NK-92 treated with Interleukin-12 subunit alpha and Interleukin-12 subunit beta, amount 100 ng/mL, for 24 hours (cell line): ENCODE results near the gene C1orf56.
A peak's percentile ranks its signal among the peaks of the same experiment; 100 is the strongest.

Experiments used
- DNase-seq: peaks from one replicate; lab custom pipeline; 2025; lab: John Stamatoyannopoulos, UW

The C1orf56 gene, protein sequence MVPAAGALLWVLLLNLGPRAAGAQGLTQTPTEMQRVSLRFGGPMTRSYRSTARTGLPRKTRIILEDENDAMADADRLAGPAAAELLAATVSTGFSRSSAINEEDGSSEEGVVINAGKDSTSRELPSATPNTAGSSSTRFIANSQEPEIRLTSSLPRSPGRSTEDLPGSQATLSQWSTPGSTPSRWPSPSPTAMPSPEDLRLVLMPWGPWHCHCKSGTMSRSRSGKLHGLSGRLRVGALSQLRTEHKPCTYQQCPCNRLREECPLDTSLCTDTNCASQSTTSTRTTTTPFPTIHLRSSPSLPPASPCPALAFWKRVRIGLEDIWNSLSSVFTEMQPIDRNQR

DNA sequence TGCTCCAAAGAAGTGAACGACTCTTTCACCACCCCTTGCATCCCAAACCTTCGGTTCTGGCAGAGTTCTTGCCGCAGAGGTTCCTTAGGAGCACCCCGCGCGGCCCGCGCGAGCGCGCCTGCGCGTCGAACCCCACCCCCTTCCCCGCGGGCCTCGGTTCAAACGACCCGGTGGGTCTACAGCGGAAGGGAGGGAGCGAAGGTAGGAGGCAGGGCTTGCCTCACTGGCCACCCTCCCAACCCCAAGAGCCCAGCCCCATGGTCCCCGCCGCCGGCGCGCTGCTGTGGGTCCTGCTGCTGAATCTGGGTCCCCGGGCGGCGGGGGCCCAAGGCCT lies at the start of gene C1orf56:
TSS of gene C1orf56 (plus strand) at position 161 of the 334 bp plus-strand sequence. CDS start at position 258, 97 bp downstream.
- DNase-seq, result no peak

DNA sequence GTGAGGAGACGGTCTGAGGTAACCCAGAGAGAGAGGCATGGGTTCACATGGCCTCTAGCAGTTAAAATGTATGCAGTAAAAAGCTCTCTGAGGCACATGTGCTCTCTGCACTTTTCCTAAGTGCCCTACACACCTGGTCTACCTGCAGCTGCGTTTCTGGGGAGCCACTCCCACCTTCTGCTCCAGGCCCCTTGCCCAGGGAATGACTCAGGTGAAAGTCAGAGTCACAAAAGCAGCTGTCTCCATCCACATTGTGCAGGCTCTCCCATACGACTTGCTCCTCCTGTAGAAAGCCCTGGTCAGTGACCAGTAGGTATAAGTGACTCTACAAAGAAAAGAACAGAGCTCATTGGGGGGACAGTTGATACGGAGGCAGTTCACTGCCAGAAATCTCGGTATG lies 49.6 kb upstream of the C1orf56 start:
- no peak for DNase-seq

DNA sequence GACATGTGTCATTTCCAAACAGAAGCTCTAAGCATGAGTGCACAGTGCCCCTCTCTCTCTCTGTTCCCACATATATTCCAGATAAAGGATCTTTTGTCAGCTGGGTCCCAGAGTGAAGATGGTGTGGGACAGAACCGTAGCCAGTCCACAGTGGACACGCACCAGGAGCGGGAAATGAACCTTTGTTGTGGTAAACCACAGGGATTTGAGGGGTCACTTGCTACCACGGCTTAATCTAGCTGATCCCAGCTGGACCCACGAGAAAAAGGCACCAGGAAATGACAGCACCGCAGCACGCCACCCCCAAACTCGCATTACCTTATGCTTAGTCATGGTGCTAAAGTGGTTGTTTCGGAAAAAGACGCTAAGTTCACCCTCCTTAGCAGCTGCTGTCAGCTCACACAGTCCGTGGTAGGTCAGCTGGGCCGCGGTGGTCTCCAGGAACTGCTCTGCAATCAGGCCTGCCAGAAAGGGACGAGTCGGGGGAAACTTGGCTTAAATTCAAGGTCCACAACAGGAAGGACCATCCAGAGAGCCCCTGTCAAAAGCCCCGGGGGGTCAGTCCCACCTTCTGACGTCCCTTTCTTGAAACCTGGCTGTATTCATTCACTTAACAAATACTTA lies 48.4 kb upstream of the C1orf56 start:
- DNase-seq, result no peak

DNA sequence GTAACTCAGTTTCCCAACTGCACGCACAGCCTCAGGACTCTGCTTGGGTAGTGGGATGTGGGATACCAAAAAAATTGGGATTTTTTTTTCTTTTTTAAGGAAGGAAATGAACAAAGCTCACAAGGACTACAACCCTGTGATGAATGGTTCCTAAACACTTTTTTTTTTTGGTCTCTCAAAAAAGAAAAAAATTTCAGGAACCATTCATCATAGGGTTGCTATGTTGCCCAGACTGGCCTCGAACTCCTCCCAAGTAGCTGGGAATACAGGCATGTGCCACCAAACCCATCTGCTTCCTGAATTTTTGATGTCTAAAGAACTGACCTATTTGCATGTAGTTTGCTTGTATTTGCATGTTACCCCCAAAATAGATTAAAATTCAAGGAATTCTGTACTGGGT lies 47.6 kb upstream of the C1orf56 start:
- no peak for DNase-seq

DNA sequence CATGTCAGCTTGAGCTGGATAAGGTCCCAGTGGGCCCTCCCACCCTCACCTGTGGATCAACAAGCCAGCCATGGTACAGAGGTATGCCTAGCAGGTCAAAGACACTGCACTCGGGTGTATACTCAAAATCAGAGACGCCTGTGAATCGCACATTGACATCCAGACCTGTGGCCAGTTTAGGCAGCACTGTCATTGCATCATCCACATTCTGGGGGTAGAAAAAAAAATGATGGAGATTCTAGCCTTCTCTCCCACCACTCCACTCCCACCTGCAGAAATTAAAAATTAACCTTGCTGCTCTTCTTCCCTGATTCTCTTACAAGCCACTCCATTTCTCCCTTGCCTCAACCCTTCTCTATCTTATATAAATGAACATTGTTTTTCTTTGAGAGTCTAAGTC lies 47.1 kb upstream of the C1orf56 start:
- DNase-seq, result no peak

DNA sequence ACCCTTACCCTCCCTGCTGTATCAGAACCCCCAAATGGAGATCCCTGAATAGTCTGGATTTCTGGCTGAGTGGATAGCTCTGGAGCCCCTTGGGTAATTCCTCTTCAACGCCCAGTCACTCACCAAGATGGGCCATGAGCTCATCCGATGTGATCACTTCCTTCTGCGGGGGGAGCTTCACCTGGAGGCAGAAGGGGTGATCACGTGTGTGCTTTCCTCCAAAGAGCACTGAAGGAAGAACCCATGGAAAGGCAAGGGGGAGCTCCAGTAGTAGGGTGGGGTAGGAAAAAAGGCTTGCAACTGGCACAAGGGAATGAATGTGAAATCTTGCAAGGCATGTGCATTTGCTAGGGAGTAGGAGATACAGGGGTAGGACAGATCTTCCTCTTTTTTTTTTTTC lies 45.9 kb upstream of the C1orf56 start:
- DNase-seq, result no peak

DNA sequence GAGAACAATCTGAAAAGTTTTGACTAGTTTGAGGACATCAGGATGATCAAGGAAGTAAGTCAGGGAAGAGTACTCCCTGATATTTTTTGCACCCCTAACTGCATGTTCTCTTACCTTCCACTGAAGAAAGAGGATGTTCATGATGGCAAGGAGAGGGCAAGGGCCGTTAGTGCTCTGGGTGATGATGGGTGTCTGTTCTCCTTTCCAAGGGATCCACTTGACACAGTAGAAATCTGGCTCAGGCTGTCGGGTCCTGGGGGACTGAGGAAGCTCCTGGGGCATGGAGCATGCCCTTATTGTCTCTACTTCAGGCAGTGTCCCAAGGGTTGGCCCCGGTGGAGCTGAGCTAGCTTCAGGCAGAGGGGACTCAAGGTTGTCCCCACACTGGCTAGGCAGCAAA lies 45.5 kb upstream of the C1orf56 start:
- no peak for DNase-seq

DNA sequence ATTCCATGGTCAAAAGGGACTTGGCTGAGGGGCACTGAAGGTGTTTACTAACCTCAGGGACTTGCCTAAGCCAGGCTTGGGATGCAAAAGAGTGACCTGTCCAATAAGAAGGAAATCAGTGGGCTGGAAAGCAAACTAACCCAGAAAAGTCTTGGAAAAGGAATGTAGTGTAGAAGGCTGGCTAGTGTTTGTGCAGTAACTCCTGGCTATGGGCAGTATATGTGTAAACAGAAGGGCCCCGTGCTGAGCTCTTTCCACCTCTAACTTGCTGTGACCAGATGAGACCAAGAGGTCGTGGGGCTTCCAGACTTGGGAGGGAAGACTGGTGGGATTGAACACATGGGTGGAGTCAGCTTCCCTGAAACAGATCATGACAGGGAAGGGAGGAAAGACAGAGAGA lies 44.9 kb upstream of the C1orf56 start:
- no peak for DNase-seq

DNA sequence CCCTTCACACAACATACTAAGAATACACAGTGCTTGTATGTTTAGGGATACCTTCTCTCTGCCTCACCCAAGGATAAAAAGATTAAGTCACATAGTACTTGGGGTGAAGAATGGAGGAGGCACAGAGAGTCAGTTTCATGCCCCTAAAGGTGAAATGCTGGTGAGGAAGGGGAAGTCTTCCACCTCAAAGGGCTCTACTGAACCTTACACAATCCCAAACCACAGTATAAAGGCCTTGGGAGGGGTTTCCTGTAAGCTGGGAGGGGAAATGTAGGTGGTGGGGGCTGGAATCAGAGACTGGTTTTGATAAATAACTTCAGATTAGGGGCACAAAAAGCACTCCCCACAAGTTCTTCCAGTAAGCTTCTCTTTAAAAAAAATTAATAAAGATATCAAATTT lies 44.4 kb upstream of the C1orf56 start:
- peak; percentile 20 for DNase-seq

DNA sequence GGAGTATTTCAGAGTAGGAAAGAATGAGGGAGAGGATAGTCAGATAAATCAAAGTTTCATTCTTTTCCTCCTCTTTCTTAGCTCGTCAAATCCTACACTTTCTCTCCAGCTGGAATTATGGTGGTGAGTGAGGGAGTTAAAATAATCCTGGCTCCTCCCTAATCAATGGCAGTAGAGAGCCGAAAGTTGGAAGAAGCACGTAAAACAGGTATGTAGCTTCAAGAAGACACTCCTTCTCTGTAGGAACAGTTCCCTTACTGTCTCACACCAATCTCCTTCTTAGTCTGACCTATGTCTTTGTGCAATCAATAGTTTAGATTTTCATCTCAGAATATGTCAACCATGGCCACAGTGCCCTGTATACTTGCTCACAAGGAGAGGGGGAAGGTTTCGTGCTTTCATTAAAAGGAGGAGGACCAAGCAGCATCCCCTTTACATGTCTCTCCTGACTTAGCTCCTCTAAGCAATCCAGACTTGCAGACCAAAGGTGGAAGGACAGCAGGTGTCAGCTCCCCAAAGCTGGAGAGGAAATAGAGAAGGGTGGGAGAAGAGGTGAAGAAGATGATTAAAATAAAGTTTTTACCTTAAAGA lies 41.7 kb upstream of the C1orf56 start:
- no peak for DNase-seq

DNA sequence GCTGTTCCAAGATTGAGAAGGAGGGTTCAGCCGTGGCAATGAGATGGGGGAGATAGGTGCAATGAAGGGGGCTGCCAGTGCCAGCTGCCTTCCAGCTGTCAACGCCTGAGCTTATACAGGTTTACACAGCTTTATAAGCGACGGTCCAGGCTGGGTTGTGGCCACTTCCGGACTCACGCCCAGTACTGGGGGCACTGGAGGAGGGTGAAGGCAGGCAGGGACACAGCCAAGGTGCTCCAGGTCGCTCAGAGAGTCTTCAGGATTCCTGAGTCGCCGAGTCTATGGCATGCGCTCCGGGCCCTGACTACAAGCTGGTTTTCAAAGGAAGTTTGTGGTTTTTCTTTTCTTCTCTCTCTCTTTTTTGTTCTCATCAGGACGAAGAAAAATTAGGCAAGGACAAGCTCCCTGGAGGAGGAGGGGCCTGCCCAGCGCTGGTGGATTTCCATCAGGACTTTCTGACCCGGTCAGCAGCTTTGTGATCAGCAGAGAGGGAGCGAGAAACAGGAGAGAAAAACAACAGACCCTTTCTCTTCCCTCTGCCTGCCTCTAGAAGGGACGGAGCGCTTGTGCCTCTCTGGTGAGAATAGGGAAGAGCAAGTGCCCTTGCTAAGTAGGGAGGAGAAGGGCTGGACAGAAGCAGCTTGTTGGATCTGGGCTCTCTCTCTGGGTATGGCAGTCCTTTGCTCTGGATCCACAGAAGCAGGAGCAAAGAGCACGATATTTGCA lies 41.1 kb upstream of the C1orf56 start, which contains the start of gene MINDY1:
TSS of gene MINDY1 (minus strand) at position 576 of the 726 bp plus-strand sequence. CDS start 4,285 bp downstream, outside the sequence.
- no peak for DNase-seq

DNA sequence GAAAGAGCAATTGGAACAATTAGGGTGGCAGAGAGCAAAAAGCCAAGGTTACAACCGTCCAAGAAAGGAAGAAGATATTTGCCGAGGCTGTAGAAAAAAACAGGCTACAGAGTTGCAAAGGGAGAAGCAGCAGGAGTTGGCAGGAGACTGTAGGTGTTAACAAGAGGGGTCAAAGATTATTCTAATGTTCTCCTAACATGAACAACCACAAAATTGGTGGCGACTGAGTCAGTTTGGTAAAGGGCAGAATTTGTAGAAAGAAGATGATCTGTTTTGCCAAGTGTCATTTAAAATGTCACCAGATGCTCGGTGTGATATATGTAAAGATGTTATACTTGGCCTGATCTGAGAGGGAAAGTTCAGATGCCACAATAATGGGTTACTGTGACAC lies 39.7 kb upstream of the C1orf56 start:
- no peak for DNase-seq

DNA sequence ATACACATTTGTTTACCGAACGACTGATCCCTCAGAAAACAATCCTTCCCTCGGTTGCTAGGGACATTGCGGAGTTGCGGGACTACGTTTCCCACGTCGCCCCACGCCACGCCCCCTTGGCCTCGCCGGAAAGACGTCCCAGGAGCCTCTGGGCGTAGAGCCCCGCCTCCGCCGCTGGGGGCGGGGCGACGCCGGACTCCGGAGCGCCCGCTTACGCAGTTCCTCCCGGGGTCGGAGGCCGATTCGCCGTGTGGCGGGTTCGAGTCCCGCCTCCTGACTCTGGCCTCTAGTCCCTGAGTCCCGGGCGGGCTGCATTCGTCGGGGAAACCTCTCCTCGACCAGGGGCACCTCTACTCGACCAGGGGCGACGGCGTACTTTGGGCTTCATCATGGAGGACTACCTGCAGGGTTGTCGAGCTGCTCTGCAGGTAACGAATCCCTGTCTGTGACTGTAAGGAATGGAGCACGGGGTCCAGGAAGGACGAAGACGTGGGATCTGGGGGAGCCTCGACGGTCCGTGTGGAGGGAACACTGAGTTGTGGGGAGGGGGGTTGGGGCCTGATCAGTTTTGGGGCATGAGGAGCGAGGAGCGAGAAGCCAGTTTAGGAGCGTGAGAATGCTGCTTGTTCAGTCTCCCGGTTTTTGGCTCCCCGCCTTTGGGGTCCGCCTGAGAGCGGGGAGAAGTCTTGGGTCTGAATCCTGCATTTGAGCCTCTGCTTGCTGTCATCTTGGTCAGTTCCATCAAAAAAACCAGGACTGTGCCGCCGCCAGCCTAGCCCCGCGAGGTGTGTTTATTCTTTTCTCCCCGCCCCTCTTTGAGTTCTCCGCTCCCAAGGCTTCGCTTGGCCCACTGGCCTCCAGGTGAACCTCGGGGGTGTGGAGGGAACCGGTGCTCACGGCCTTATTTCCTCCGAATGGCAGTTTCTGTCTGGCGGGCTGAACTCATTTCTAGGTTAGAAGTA lies 39.0 kb upstream of the C1orf56 start, which contains the start of gene PRUNE1:
TSS of gene PRUNE1 (plus strand) at position 206 of the 962 bp plus-strand sequence. CDS start at position 390, 184 bp downstream.
- peak; percentile 93 for DNase-seq

DNA sequence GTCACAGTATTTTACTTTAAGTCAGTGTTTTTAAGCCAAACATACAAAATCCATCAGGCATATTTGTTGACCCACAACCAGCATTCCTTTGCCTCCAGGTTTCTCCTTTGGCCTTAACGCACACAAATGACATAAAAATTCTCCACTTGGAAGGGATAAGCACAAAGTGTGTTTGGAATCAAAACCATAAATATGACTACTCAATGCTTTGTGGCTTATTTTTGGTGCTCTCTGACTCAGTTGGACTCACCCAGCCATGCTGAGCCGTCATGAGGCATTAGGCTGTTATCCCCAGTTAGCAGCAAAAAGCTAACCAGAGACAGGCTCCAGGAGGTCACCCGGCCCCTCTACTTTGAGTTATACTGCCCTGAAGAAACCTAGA lies 38.4 kb upstream of the C1orf56 start:
- DNase-seq, result no peak

DNA sequence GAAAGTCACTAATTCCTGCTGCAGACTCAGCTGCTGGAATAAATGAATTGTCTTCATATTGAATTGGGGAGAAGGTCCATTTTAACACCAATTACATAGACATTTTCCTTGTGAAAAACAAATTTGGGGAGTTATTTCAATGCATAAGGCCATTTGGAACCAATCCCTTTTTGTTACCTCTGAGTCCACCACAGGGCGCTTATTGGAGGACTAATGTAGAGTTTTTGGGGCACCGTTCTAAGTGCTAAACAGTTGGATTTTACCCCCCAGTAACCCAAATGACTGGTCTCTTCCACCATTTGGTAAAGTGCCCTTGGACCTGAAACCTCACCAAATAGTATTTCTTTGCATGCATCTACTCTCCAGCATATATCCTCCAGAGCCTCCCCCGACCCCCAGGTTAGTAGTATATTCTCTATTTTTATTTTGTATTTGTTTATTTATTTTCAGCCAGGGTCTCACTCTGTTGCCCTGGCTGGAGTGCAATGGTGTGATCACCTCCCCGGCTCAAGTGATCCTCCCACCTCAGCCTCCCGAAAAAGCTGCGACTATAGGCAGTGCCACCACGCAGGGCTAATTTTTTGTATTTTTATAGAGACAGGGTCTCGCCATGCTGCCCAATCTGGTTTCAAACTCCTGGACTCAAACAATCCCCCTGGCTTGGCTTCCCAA lies 37.7 kb upstream of the C1orf56 start:
- no peak for DNase-seq

DNA sequence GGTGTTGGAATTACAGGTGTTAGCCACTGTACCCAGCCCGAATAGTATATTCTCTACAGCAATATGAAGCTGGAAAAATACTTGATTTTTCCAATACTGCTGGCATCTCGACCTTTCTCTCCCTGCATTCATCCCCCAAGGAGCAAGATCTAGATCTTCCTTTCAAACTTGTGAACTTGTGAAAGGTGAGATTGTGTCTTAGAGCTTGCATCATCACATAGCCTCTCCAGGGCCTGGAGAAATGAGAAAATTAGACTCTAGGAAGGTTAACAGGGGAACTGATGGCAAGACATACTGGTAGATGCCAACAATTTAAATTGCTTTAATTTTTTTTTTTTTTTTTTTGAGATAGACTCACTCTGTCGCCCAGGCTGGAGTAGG lies 37.2 kb upstream of the C1orf56 start:
- no peak for DNase-seq

DNA sequence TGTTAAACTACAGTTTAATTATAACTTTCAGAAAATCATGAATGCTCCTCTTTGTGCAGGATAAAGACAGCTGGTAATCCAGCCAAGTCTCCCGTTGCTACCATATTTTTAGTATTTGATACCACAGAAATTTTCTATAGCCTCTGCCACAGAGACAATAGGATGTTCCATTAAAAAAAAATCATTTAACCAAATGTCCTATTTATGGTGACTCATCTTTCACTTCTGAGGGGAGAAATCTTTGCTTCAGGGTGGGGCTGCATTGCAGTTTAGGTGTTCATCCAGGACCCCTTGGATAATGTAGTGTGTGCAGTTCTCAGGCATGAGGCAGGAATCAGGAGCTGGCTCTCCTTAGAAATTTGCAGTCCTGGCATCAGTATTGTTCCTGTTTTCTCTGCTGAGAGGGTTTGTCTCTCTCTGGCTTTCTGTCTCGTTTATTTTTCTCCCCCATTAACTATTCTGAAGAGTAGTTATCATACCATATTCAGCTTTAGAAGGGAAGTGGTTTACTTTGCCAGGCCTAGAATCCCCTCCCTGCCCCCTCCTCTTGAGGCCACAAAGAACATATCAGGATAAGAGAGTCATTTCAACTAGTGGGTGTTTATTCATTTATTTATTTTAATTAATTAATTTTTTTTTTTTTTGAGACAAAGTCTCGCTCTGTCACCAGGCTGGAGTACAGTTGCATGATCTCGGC lies 36.2 kb upstream of the C1orf56 start:
- DNase-seq, result no peak

DNA sequence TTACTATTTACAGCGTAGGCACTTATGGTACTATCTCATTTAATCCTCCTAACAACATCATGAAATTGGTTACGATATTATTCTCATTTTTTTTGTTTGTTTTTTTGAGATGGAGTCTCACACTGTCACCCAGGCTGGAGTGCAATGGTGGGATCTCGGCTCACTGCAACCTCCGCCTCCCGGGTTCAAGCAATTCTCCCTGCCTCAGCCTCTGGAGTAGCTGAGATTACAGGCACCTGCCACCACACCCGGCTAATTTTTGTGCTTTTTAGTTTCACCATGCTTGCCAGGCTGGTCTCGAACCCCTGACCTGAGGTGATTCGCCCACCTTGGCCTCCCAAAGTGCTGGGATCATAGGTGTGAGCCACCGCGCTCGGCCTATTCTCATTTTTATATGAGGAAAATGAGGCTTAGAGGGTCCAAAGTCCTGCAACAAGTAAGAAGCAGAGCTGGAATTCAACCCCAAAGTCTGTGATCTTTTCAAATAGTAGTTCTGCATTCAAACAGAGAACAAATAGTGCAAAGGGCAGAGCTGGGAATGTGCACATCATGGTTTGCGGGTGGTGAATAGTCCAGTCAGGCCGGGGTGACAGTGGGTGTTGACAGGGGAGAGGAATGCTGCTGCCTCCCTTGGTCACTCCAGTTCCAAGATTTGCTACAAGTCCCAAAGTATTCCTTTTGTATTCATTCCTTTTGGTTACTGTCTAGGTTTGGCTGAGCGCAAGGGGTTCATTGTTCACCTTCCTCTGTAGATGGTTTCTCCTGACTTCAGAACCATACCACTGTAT lies 34.7 kb upstream of the C1orf56 start:
- no peak for DNase-seq

DNA sequence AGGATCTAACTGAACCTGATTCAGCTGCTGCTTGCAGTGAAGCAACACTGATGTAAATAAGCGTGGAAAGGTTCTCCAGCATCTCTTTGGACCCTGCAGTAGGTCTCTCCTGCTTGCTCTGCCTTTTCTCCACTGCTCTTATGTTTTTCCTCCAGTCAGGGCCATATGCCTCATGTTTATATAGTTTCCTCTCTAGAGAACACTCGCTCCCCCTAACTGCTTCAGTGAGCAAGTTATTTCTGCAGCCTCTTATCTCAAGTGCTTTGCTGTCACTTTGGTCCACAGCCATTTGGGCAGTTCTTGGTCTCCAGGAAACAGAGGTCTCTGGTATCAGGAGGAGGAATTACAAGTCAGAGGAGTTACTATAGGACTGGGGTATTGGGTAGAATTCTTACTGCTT lies 34.0 kb upstream of the C1orf56 start:
- DNase-seq, result no peak
